Mucosa of stomach (tissue), 1 donor: ENCODE measurements around the gene LRRC36.
"Not testable (repeated sequence)": the region's sequence is repeated elsewhere in the genome, so short reads cannot be mapped to it uniquely, and the experiment has no call there.

ENCODE experiments used
- H3K27me3 ChIP-seq: one replicate; pipeline ENCODE4 v1.7.0; 2013; ENCODE audit warnings: mild to moderate bottlenecking, low read length; ENCODE audit not compliant: control insufficient read depth, insufficient read depth
- H3K36me3 ChIP-seq: one replicate; pipeline ENCODE4 v1.7.0; 2013; ENCODE audit warnings: low read length; ENCODE audit not compliant: control insufficient read depth, insufficient read depth
- H3K4me1 ChIP-seq: one replicate; pipeline ENCODE4 v1.7.0; 2013; ENCODE audit warnings: mild to moderate bottlenecking, low read length; ENCODE audit not compliant: control insufficient read depth, insufficient read depth
- H3K4me3 ChIP-seq: one replicate; pipeline ENCODE4 v1.7.0; 2013; ENCODE audit warnings: low read length
- H3K9ac ChIP-seq: one replicate; pipeline ENCODE4 v1.7.0; 2013; ENCODE audit warnings: mild to moderate bottlenecking, low read length, moderate library complexity
- H3K9me3 ChIP-seq: one replicate; pipeline ENCODE4 v1.7.0; 2013; ENCODE audit warnings: mild to moderate bottlenecking, low read length, moderate library complexity; ENCODE audit not compliant: control insufficient read depth
- donor health status: Pancreatic carcinoma.

LRRC36 gene

GRCh38 chr16:67406111-67406971 is 79.7 kb downstream of the LRRC36 start:
- H3K4me3 ChIP-seq = no peak overlapping the region
- H3K9me3 ChIP-seq = no peaks in the 10 kb centered on the region
- no peaks in the 10 kb centered on the region for H3K27me3 ChIP-seq
- no peaks in the 10 kb centered on the region for H3K36me3 ChIP-seq
- no peak overlapping the region for H3K9ac ChIP-seq
- peaks cover 28% of the 10 kb centered on the region for H3K4me1 ChIP-seq

DNA sequence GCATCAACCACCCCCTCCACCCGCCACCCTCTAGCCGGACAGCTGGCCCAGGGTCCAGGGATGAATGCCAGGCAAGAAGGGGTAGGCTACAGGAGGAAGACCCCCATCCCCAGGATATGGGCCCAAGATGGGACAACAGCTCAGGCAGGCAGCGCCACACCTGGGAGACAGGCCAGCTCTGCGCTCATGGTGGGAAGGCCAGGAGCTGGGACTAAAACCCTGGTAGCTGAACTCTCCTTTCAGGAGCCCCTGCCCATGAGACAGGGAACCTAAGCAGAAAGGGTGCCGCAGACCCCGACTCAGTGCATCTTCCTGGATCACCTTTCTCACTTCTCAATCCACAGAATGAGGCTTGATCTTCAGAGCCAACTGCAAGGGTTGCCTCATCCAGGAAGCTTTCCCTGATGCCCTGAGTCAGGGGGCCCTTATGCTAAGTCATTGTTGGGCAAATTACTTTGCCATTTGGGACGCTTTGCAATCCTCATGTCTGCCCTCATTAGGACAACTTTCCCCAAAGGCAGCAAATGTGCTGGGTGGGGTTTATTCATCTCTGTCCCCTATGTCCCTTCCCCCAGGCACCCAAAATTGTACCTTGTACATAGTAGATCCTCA is 80.7 kb downstream of the LRRC36 start:
- peak overlapping the region; percentile 7 for H3K9ac ChIP-seq
- H3K4me1 ChIP-seq = peaks cover 28% of the 10 kb centered on the region

DNA sequence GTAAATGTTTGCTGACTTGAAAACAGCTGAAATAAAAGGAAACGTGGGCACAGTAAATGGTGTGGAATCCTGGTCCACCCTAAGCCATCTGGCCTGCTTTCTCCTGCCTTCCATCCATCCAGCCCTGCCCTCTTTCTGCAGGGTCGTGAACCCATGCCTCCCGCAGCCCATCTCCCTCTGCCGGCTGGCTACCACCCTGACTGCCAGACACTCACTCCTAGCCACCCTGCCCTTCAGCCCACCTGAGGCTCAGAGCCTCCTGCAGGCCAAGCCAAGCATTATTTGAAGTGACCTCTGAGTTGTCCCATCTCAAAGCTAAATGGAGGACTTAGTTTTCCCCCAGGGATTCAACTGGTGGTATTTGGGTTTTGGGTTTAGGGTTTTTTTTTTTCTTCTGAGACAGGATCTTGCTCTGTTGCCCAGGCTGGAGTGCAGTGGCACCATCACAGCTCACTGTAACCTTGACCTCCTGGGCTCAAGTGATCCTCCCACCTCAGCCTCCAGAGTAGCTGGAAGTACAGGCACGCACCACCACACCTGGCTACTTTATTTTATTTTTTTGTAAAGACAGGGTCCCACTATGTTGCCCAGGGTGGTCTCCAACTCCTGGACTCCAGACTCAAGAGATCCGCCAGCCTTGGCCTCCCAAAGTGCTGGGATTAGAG is 81.3 kb downstream of the LRRC36 start:
- Histone ChIP-seq H3K9ac (peak overlapping the region; percentile 7), H3K4me1 (peaks cover 28% of the 10 kb centered on the region), H3K4me3 (no peak overlapping the region)

More for the DNA sequence above, 80.7 kb downstream of the LRRC36 start:
- Histone ChIP-seq H3K36me3 (no peaks in the 10 kb centered on the region), H3K27me3 (no peaks in the 10 kb centered on the region), H3K4me3 (no peak overlapping the region), H3K9me3 (no peaks in the 10 kb centered on the region)

DNA sequence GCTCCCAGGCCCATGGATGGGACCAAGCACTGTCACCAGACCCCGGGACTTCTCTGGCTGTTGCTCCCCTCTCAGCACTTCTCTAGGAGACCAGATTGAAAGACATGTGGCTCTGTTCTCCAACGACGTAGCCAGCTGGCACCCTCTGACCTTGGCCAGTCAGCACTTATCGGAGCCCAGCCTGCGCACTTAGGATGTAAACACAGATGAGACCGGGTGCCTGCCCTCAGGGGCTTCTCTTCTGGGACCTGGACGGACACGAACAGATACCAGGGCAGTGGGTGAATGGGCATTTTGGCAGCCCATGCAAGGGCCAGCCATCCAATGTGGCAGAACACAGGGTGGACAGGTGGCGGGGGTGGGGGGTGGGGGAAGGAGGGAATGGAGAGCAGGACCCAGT is 83.0 kb downstream of the LRRC36 start:
- Histone ChIP-seq H3K36me3 (no peaks in the 10 kb centered on the region), H3K4me1 (peaks cover 24% of the 10 kb centered on the region)

More for the DNA sequence above, 81.3 kb downstream of the LRRC36 start:
- Histone ChIP-seq H3K36me3 (no peaks in the 10 kb centered on the region), H3K27me3 (no peaks in the 10 kb centered on the region), H3K9me3 (no peaks in the 10 kb centered on the region)

DNA sequence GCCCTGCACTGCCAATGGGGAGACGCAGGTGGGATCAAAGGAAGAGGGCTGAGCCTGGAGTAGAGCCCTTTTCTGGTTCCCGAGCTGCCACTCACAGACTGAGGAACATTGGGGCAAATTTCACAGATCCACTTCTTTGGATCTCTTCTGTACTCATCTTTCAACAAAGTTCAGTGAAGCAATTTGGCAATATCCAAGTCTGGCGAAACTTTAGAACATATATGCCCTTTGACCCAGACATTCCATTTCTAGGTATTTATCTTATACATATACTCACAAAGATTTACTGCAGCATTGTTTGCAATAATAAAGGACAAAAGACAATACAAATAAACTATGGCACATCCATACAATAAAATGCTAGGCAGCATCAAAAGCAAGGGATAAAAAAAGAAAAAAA is 84.7 kb downstream of the LRRC36 start:
- Histone ChIP-seq H3K9me3 (no peaks in the 10 kb centered on the region), H3K9ac (no peak overlapping the region), H3K4me1 (peaks cover 10% of the 10 kb centered on the region), H3K4me3 (no peak overlapping the region), H3K27me3 (no peaks in the 10 kb centered on the region), H3K36me3 (no peaks in the 10 kb centered on the region)

More for the DNA sequence above, 83.0 kb downstream of the LRRC36 start:
- Histone ChIP-seq H3K27me3 (no peaks in the 10 kb centered on the region), H3K4me3 (no peak overlapping the region), H3K9me3 (no peaks in the 10 kb centered on the region), H3K9ac (no peak overlapping the region)

DNA sequence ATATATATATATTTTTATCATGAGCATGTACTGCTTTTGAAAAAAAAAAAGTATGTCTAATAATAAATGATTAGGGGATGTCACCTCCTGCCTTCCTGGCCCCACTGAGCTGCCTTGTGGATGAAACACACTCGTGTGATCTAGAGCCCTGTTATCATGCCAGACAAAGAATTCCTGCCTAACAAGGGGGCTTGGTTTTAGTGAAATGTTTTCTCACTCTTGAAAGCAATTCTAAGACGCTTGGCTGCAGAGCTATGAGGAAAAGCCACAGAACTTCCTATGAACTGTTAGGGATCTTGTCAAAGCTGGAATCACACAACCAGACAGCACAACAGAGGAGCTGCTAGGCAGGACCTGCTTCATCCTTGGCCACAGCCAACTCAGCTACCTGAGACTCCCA is 85.7 kb downstream of the LRRC36 start:
- no peaks in the 10 kb centered on the region for H3K9me3 ChIP-seq
- H3K4me1 ChIP-seq = peaks cover 10% of the 10 kb centered on the region
- no peaks in the 10 kb centered on the region for H3K27me3 ChIP-seq
- no peak overlapping the region for H3K9ac ChIP-seq
- H3K36me3 ChIP-seq = no peaks in the 10 kb centered on the region
- H3K4me3 ChIP-seq = no peak overlapping the region

- Histone ChIP-seq H3K9ac (no peak overlapping the region), H3K27me3 (no peaks in the 10 kb centered on the region), H3K4me3 (no peak overlapping the region), H3K9me3 (no peaks in the 10 kb centered on the region), H3K4me1 (peaks cover 10% of the 10 kb centered on the region), H3K36me3 (no peaks in the 10 kb centered on the region)
These were observed 87.6 kb downstream of the LRRC36 start for GRCh38 chr16:67413978-67414911.

DNA sequence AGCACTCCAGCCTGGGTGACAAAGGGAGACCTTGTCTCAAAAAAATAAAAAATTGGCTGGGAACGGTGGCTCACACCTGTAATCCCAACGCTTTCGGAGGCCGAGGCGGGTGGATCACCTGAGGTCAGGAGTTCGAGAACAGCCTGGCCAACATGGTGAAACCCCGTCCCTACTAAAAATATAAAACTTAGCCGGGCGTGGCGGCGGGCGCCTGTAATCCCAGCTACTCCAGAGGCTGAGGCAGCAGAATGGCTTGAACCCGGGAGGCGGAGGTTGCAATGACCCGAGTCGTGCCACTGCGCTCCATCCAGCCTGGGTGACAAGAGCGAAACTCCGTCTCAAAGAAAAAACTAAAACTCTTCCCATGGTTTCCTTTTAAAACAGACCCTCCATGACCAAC is 88.8 kb downstream of the LRRC36 start:
- peak overlapping the region; percentile 81 for H3K9ac ChIP-seq

GRCh38 chr16:67415872-67416793 is 89.5 kb downstream of the LRRC36 start, which contains the start of gene ZDHHC1:
ZDHHC1 (minus strand) TSS chr16:67416477; CDS start chr16:67407775, 8,702 bp downstream.
- H3K9me3 ChIP-seq = no peaks in the 10 kb centered on the region
- H3K4me3 ChIP-seq = peak within 1 kb of the TSS; percentile 81
- H3K4me1 ChIP-seq = peaks cover 10% of the 10 kb centered on the region
- H3K36me3 ChIP-seq = no peaks in the 10 kb centered on the region
- H3K9ac ChIP-seq = peak within 1 kb of the TSS; percentile 81
- no peaks in the 10 kb centered on the region for H3K27me3 ChIP-seq

More for the DNA sequence above, 88.8 kb downstream of the LRRC36 start:
- H3K36me3 ChIP-seq, H3K4me3 ChIP-seq, H3K4me1 ChIP-seq, H3K27me3 ChIP-seq, H3K9me3 ChIP-seq: not testable (repeated sequence)

DNA sequence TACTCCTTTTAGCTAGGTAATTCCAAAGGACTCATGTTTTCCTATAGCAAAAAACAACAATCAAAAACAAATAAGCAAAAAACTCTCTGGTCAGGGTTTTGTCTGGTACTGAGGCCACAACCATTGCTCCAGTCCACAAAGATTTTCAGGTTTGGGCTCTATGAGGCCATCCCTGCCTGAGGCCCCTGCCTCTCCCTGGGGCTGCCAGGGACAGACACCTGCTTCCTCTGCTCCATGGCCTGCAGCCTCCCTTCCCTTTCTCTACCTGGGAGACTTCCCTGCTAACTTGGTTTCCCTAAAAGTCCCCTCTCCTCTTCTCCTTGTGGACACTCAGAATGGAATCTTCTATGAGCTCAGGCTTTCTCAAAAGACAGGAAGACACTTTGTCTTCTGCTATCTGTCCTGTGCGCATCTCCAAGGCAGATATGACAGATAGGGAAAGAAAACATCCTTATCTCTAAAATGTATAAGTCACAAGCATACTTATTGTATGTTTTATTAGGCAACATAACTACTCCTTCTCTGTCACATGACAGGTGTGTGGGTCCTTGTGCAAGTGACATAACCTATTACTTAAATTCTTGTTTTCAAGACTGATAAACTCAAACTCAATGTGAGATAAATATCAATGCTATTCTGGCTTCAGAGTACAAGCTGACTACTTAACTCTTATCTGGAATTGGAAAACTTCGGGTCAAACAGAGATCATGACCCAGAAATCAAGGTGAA is 90.9 kb downstream of the LRRC36 start:
- Histone ChIP-seq H3K9ac (no peak overlapping the region), H3K27me3 (no peaks in the 10 kb centered on the region)

More for the DNA sequence above, 90.9 kb downstream of the LRRC36 start:
- Histone ChIP-seq H3K4me3 (no peak overlapping the region), H3K36me3 (no peaks in the 10 kb centered on the region), H3K4me1 (peaks cover 10% of the 10 kb centered on the region), H3K9me3 (no peaks in the 10 kb centered on the region)
